ENCODE measurements around the gene DDAH1. TPM values are rescaled to one million over a fixed set of nuclear protein-coding genes. Genes with fewer than 3 reads are reported as not detected.

The DDAH1 gene
- total RNA-seq, 1 experiment from 2014 or later, result 22.8 TPM

GRCh38 chr1:85440612-85441011, 24.3 kb downstream of the DDAH1 start:
- ATAC-seq (no peak), DNase-seq (ENCODE audit: low spot score) (no peak)
- no peak overlapping the region for H3K4me3 Mint-ChIP-seq
- TF ChIP-seq HMGXB4 (CRISPR knock-in tag; IDR thresholded peaks at IDR 0.05), result no peak
- no peak for TF ChIP-seq ZNF317 (CRISPR knock-in tag; IDR thresholded peaks at IDR 0.05; ENCODE audit: borderline replicate concordance, low read depth)
- TF ChIP-seq CREM (CRISPR knock-in tag; IDR thresholded peaks at IDR 0.05), result no peak
- no peak for TF ChIP-seq ZNF263 (CRISPR knock-in tag; IDR thresholded peaks at IDR 0.05; ENCODE audit: low read depth)
- TF ChIP-seq TEAD1 (CRISPR knock-in tag; IDR thresholded peaks at IDR 0.05), result no peak
- no peak for TF ChIP-seq RORB (CRISPR knock-in tag; IDR thresholded peaks at IDR 0.05)
- TF ChIP-seq PRDM15 (CRISPR knock-in tag; IDR thresholded peaks at IDR 0.05), result no peak
- no peak for TF ChIP-seq NR2C2 (CRISPR knock-in tag; IDR thresholded peaks at IDR 0.05)
- no peak for TF ChIP-seq ZNF121 (CRISPR knock-in tag; IDR thresholded peaks at IDR 0.05)
- no peak for TF ChIP-seq ZNF532 (CRISPR knock-in tag; IDR thresholded peaks at IDR 0.05; ENCODE audit: borderline replicate concordance)
- no peak for TF ChIP-seq SMAD3 (CRISPR knock-in tag; IDR thresholded peaks at IDR 0.05; ENCODE audit: borderline replicate concordance)
- no peak for TF ChIP-seq ETV6 (CRISPR knock-in tag; IDR thresholded peaks at IDR 0.05)
- TF ChIP-seq TP53 (CRISPR knock-in tag; IDR thresholded peaks at IDR 0.05), result no peak
- no peak for TF ChIP-seq FOXK1 (CRISPR knock-in tag; IDR thresholded peaks at IDR 0.05)
- TF ChIP-seq MLX (CRISPR knock-in tag; IDR thresholded peaks at IDR 0.05), result no peak
- TF ChIP-seq CTCF (IDR thresholded peaks at IDR 0.05), result no peak
- TF ChIP-seq NR3C1 (CRISPR knock-in tag; conservative IDR thresholded peaks at IDR 0.05; ENCODE audit: low read depth), result no peak
- no peak for TF ChIP-seq ATF2 (CRISPR knock-in tag; IDR thresholded peaks at IDR 0.05; ENCODE audit: borderline replicate concordance, low read depth)
- H3K9me3 Mint-ChIP-seq, result peaks cover 5% of the 10 kb centered on the region
- H3K27me3 Mint-ChIP-seq (ENCODE audit: low read depth), result no peaks in the 10 kb centered on the region
- H3K27ac Mint-ChIP-seq, result no peak overlapping the region
- H3K36me3 Mint-ChIP-seq, result peaks cover 5% of the 10 kb centered on the region; the same call in 1 of the 2 replicates
- ChIA-PET POLR2A (no interaction called here), CTCF (no interaction called here)
- peaks cover 32% of the 10 kb centered on the region for H3K4me1 Mint-ChIP-seq

Data from WTC11 (cell line).